ENCODE results near the gene NRP1. TPM values are rescaled to one million over a fixed set of nuclear protein-coding genes. Genes with fewer than 3 reads are reported as not detected.

Gene NRP1
- total RNA-seq, 4 donors from 2014 or later = 40.4 to 123 (median 58.3) TPM

DNA sequence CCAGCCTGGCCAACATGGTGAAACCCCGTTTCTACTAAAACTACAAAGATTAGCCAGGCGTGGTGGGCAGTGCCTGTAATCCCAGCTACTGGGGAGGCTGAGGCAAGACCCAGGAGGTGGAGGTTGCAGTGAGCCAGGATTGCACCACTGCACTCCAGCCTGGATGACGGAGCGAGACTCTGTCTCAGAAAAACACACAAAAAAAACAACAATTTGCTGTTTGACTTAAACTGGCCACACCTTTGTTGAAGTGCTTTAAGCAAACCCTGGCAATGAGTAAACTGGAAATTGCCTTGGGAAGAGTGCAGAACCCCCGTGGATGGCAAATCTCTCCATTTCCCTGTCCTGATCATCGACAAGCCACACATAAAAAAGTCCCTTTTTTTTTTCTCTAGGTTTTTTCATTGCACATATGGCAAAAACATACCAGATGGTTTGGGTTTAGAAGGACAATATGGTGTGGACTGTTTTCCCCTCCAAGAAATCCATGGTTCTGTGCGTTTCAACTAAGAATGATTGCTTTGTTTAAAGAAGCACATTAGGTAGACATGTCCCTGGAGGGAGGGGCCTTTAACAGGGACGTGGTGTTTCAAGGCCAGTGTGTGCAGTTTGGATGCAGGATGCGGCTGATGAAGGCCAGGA lies 76.9 kb downstream of the NRP1 start:
- no peak overlapping the region for H3K4me3 ChIP-seq (replicated peaks in 1 of 3)
- H3K27ac ChIP-seq = no peak overlapping the region
- peak in 1 of 2 donors; percentile 39 for DNase-seq
- no peaks in the 10 kb centered on the region for H3K36me3 ChIP-seq
- no peaks in the 10 kb centered on the region for H3K9me3 ChIP-seq
- peaks cover 9 to 30% of the 10 kb centered on the region in 2 donors for H3K4me1 ChIP-seq
- no peaks in the 10 kb centered on the region for H3K27me3 ChIP-seq
- TF ChIP-seq, protein P1, sequence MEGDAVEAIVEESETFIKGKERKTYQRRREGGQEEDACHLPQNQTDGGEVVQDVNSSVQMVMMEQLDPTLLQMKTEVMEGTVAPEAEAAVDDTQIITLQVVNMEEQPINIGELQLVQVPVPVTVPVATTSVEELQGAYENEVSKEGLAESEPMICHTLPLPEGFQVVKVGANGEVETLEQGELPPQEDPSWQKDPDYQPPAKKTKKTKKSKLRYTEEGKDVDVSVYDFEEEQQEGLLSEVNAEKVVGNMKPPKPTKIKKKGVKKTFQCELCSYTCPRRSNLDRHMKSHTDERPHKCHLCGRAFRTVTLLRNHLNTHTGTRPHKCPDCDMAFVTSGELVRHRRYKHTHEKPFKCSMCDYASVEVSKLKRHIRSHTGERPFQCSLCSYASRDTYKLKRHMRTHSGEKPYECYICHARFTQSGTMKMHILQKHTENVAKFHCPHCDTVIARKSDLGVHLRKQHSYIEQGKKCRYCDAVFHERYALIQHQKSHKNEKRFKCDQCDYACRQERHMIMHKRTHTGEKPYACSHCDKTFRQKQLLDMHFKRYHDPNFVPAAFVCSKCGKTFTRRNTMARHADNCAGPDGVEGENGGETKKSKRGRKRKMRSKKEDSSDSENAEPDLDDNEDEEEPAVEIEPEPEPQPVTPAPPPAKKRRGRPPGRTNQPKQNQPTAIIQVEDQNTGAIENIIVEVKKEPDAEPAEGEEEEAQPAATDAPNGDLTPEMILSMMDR (IDR thresholded peaks at IDR 0.05) = no peak
- TF ChIP-seq POLR2A (IDR thresholded peaks at IDR 0.05) = no peak
- intact Hi-C loops (cut with DNase I) = no loop called here
- WGBS, 2 donors = 70 to 72% methylated on average over 9 of the region's 9 CpGs

GRCh38 chr10:33256458-33256857 lies 78.0 kb downstream of the NRP1 start:
- Histone ChIP-seq H3K4me1 (peaks cover 9 to 33% of the 10 kb centered on the region in 2 donors), H3K27ac (no peak overlapping the region), H3K27me3 (no peaks in the 10 kb centered on the region), H3K9me3 (no peaks in the 10 kb centered on the region), H3K36me3 (peaks cover 0 to 3% of the 10 kb centered on the region in 2 donors), H3K4me3 (replicated peaks in 1 of 3) (no peak overlapping the region)
- peak in 1 of 2 donors; percentile 9 for DNase-seq
- TF ChIP-seq, protein P1 (IDR thresholded peaks at IDR 0.05) = no peak
- TF ChIP-seq POLR2A (IDR thresholded peaks at IDR 0.05) = no peak
- intact Hi-C loops (cut with DNase I) = no loop called here
- WGBS, 2 donors = 73 to 82% methylated on average over 4 of the region's 4 CpGs

DNA sequence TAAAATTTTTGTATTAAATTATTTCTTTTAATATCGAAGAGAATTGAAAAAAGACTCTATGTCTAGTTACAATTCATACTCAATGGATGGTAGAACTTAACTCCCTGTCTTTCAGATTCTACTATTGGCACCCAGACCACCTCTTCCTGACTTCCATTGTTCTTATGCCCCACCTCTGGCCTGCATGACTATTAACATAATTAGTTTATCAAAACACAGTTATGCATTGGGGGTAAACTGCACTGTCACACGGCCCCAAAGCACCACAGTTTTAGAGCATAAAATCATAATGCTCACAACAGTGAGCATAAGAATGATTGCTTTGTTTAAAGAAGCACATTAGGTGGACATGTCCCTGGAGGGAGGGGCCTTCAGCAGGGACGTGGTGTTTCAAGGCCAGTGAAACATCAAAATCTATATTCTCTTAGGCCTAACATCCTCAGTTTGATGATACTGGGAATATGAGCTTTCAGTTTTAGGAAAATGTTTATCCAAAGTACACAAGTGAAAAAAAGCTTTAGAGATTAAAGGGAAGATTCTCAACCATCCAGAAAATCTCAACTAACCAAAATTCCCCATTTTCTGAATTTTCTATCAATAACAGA lies 79.8 kb downstream of the NRP1 start:
- 68 to 82% methylated on average over 3 of the region's 3 CpGs for WGBS, 2 donors
- intact Hi-C loops (cut with DNase I) = no loop called here
- Histone ChIP-seq H3K27ac (no peak overlapping the region), H3K36me3 (peaks cover 0 to 3% of the 10 kb centered on the region in 2 donors), H3K4me1 (peaks cover 4 to 20% of the 10 kb centered on the region in 2 donors), H3K27me3 (no peaks in the 10 kb centered on the region), H3K4me3 (replicated peaks in 1 of 3) (no peak overlapping the region), H3K9me3 (no peaks in the 10 kb centered on the region)
- TF ChIP-seq, protein P1 (IDR thresholded peaks at IDR 0.05) = no peak
- TF ChIP-seq POLR2A (IDR thresholded peaks at IDR 0.05) = no peak
- no peak for DNase-seq

GRCh38 chr10:33253411-33253810 lies 81.1 kb downstream of the NRP1 start:
- H3K27me3 ChIP-seq = no peaks in the 10 kb centered on the region
- no peak for DNase-seq
- H3K27ac ChIP-seq = peak overlapping the region in 1 of 3 donors; percentile 34
- H3K4me1 ChIP-seq = peaks cover 4 to 20% of the 10 kb centered on the region in 2 donors
- H3K9me3 ChIP-seq = no peaks in the 10 kb centered on the region
- H3K4me3 ChIP-seq (replicated peaks in 1 of 3) = no peak overlapping the region
- H3K36me3 ChIP-seq = peaks cover 0 to 3% of the 10 kb centered on the region in 2 donors
- TF ChIP-seq, protein P1 (IDR thresholded peaks at IDR 0.05) = no peak
- no peak for TF ChIP-seq POLR2A (IDR thresholded peaks at IDR 0.05)
- WGBS, 2 donors = 79 to 85% methylated on average over 4 of the region's 4 CpGs
- intact Hi-C loops (cut with DNase I) = no loop called here

GRCh38 chr10:33252794-33253203 lies 81.7 kb downstream of the NRP1 start:
- H3K27ac ChIP-seq = peak overlapping the region in 1 of 3 donors; percentile 34
- WGBS, 2 donors = 67 to 73% methylated on average over 3 of the region's 3 CpGs

More at GRCh38 chr10:33252794-33253203, 81.7 kb downstream of the NRP1 start:
- TF ChIP-seq POLR2A (IDR thresholded peaks at IDR 0.05) = no peak
- TF ChIP-seq, protein P1 (IDR thresholded peaks at IDR 0.05) = no peak
- H3K27me3 ChIP-seq = no peaks in the 10 kb centered on the region
- intact Hi-C loops (cut with DNase I) = no loop called here
- DNase-seq = no peak
- H3K36me3 ChIP-seq = peaks cover 0 to 3% of the 10 kb centered on the region in 2 donors
- no peaks in the 10 kb centered on the region for H3K9me3 ChIP-seq
- peaks cover 2 to 18% of the 10 kb centered on the region in 2 donors for H3K4me1 ChIP-seq
- no peak overlapping the region for H3K4me3 ChIP-seq (replicated peaks in 1 of 3)
